Measurements from ENCODE around the gene IER5. TPM values are rescaled to one million over a fixed set of nuclear protein-coding genes. Genes with fewer than 3 reads are reported as not detected.
A peak's percentile ranks its signal among the peaks of the same experiment; 100 is the strongest.

The IER5 gene
- total and polyA plus RNA-seq, 9 of the 15 experiments (the other 6 are each of a cell fraction or from before 2014, with no cell fraction given): 2.4 to 32.1 (median 12.0) TPM

DNA sequence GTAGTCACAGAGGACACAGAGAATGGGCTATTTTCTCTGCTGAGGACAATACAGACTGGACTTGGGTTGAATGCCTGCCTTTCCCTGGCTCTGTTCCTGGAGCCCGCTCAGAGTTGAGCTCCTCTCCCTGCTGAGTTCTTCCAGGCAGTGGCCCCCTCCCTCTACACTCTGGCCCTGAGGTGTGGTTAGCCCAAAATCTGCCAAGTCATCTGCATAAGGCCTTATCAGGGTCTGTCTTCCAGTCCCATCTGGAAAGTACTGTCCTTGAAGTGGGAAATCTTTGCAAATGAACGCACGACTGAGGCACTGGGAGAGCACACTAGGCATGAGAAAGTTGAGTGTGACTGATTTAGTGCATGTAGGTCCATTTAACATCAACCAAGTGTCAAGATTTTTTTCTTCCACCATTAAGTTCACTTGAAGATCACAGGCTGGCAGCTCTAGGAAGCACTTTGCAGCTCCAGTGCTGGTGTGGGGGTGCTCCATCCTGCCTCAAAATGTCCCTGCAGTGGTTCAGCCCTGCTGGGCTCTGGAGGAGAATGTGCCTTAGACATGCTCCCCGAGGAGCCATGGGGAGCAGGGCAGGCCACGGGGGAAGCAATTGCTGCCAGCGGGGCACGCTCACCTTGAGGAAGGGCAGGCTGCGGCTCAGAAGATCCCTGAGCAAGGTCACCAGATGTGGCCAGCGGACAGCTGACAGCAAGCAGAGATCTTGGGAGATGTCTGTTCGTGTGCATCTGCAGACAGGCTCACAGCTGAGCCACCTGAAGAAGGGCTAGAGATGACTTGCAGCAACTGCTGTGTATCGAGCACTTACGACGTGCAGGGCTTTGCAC, 41.5 kb downstream of the IER5 start (continued):
- TF ChIP-seq, protein P1, sequence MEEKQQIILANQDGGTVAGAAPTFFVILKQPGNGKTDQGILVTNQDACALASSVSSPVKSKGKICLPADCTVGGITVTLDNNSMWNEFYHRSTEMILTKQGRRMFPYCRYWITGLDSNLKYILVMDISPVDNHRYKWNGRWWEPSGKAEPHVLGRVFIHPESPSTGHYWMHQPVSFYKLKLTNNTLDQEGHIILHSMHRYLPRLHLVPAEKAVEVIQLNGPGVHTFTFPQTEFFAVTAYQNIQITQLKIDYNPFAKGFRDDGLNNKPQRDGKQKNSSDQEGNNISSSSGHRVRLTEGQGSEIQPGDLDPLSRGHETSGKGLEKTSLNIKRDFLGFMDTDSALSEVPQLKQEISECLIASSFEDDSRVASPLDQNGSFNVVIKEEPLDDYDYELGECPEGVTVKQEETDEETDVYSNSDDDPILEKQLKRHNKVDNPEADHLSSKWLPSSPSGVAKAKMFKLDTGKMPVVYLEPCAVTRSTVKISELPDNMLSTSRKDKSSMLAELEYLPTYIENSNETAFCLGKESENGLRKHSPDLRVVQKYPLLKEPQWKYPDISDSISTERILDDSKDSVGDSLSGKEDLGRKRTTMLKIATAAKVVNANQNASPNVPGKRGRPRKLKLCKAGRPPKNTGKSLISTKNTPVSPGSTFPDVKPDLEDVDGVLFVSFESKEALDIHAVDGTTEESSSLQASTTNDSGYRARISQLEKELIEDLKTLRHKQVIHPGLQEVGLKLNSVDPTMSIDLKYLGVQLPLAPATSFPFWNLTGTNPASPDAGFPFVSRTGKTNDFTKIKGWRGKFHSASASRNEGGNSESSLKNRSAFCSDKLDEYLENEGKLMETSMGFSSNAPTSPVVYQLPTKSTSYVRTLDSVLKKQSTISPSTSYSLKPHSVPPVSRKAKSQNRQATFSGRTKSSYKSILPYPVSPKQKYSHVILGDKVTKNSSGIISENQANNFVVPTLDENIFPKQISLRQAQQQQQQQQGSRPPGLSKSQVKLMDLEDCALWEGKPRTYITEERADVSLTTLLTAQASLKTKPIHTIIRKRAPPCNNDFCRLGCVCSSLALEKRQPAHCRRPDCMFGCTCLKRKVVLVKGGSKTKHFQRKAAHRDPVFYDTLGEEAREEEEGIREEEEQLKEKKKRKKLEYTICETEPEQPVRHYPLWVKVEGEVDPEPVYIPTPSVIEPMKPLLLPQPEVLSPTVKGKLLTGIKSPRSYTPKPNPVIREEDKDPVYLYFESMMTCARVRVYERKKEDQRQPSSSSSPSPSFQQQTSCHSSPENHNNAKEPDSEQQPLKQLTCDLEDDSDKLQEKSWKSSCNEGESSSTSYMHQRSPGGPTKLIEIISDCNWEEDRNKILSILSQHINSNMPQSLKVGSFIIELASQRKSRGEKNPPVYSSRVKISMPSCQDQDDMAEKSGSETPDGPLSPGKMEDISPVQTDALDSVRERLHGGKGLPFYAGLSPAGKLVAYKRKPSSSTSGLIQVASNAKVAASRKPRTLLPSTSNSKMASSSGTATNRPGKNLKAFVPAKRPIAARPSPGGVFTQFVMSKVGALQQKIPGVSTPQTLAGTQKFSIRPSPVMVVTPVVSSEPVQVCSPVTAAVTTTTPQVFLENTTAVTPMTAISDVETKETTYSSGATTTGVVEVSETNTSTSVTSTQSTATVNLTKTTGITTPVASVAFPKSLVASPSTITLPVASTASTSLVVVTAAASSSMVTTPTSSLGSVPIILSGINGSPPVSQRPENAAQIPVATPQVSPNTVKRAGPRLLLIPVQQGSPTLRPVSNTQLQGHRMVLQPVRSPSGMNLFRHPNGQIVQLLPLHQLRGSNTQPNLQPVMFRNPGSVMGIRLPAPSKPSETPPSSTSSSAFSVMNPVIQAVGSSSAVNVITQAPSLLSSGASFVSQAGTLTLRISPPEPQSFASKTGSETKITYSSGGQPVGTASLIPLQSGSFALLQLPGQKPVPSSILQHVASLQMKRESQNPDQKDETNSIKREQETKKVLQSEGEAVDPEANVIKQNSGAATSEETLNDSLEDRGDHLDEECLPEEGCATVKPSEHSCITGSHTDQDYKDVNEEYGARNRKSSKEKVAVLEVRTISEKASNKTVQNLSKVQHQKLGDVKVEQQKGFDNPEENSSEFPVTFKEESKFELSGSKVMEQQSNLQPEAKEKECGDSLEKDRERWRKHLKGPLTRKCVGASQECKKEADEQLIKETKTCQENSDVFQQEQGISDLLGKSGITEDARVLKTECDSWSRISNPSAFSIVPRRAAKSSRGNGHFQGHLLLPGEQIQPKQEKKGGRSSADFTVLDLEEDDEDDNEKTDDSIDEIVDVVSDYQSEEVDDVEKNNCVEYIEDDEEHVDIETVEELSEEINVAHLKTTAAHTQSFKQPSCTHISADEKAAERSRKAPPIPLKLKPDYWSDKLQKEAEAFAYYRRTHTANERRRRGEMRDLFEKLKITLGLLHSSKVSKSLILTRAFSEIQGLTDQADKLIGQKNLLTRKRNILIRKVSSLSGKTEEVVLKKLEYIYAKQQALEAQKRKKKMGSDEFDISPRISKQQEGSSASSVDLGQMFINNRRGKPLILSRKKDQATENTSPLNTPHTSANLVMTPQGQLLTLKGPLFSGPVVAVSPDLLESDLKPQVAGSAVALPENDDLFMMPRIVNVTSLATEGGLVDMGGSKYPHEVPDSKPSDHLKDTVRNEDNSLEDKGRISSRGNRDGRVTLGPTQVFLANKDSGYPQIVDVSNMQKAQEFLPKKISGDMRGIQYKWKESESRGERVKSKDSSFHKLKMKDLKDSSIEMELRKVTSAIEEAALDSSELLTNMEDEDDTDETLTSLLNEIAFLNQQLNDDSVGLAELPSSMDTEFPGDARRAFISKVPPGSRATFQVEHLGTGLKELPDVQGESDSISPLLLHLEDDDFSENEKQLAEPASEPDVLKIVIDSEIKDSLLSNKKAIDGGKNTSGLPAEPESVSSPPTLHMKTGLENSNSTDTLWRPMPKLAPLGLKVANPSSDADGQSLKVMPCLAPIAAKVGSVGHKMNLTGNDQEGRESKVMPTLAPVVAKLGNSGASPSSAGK (IDR thresholded peaks at IDR 0.05): no peak; the same call in 1 of the 2 replicates
- TF ChIP-seq, protein P2, sequence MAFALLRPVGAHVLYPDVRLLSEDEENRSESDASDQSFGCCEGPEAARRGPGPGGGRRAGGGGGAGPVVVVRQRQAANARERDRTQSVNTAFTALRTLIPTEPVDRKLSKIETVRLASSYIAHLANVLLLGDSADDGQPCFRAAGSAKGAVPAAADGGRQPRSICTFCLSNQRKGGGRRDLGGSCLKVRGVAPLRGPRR (CRISPR knock-in tag; IDR thresholded peaks at IDR 0.05): 0 out of 2 replicates have a peak, but pooled peaks have one; percentile 6
- no peak for TF ChIP-seq SPI1 (IDR thresholded peaks at IDR 0.05; ENCODE audit: borderline replicate concordance, low read depth, low read length)
- peak; percentile 75; the same call in 1 of the 2 replicates for TF ChIP-seq MBD2 (IDR thresholded peaks at IDR 0.05; ENCODE audit: borderline replicate concordance, low read depth)
- TF ChIP-seq SMARCB1 (IDR thresholded peaks at IDR 0.05; ENCODE audit: insufficient read length, low read depth): no peak
- TF ChIP-seq ZNF124 (CRISPR knock-in tag; IDR thresholded peaks at IDR 0.05): no peak
- no peak for TF ChIP-seq CREB3L1 (IDR thresholded peaks at IDR 0.05; ENCODE audit: borderline replicate concordance, low read depth)
- TF ChIP-seq PKNOX1 (IDR thresholded peaks at IDR 0.05): peak; percentile 52
- TF ChIP-seq ZNF561 (CRISPR knock-in tag; conservative IDR thresholded peaks at IDR 0.05): no peak
- no peak for TF ChIP-seq HNRNPK (IDR thresholded peaks at IDR 0.05; ENCODE audit: low read depth, low read length, poor library complexity, severe bottlenecking)
- no peak for TF ChIP-seq ILF3 (IDR thresholded peaks at IDR 0.05; ENCODE audit: borderline replicate concordance)
- TF ChIP-seq ZNF696 (CRISPR knock-in tag; conservative IDR thresholded peaks at IDR 0.05): no peak
